Esophagus squamous epithelium (tissue), 4 donors: ENCODE data around the gene TPD52L2.

ENCODE experiments used
- POLR2A ChIP-seq, 4 donors: fragments of 450-650 bp; IDR thresholded peaks; one replicate each; pipeline ENCODE4 v1.6.1; 2017; ENCODE audit warnings: antibody characterized with exemption in 4 of 4, mild to moderate bottlenecking in 4 of 4, moderate library complexity in 3 of 4
- TF ChIP-seq, protein P1 (sequence below), 6 experiments: fragments of 450-650 bp in 4 of 6; fragments of 200-600 bp in 2 of 6; sonication (generic) in 2 of 6; IDR thresholded peaks; one replicate each; pipeline ENCODE4 v1.5.1; 2016 to 2019; ENCODE audit warnings: antibody characterized with exemption in 6 of 6, mild to moderate bottlenecking in 4 of 6, moderate library complexity in 4 of 6

DNA sequence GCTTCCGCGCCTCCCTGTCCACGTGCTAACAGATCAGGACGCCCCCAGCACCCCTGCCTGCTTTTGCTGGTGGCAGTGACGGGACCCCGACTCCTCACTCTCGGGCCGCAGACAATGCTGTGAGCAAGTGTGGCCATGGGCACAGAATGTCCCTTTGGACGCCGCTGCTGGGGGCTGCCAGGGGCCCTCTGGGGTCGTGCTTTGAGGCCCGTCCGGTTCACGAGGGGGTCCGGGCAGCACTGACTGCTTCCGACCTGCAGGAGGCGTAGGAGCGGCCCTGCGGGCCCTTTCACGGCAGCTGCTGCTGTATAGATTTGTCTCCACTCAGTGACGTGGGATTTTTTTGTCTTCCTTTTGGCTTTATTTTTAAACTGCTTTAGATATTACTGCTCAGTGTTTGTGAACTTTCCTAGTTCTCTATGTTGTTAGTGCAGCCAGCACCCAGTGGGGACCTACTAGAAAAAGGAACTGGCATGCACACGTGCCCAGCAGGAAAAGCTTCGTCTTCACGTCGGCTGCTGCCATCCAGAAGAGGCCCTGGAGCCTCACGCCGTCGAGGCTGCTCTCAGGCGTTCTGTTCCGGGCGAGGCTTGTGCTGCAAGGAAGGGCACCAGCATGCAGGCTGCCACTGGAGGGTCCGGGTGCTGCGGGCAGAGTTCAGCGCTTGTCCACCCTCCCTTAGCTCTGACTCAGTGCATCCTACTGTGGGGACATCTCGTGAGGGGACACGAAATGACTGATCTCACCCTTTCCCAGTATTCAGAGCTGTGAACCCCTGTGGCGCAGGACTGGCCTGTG is 69.4 kb downstream of the TPD52L2 start:
- TF ChIP-seq, protein P1, sequence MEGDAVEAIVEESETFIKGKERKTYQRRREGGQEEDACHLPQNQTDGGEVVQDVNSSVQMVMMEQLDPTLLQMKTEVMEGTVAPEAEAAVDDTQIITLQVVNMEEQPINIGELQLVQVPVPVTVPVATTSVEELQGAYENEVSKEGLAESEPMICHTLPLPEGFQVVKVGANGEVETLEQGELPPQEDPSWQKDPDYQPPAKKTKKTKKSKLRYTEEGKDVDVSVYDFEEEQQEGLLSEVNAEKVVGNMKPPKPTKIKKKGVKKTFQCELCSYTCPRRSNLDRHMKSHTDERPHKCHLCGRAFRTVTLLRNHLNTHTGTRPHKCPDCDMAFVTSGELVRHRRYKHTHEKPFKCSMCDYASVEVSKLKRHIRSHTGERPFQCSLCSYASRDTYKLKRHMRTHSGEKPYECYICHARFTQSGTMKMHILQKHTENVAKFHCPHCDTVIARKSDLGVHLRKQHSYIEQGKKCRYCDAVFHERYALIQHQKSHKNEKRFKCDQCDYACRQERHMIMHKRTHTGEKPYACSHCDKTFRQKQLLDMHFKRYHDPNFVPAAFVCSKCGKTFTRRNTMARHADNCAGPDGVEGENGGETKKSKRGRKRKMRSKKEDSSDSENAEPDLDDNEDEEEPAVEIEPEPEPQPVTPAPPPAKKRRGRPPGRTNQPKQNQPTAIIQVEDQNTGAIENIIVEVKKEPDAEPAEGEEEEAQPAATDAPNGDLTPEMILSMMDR (IDR thresholded peaks at IDR 0.05), result peak in 2 of 6 experiments; percentile 13 to 30
- TF ChIP-seq POLR2A (IDR thresholded peaks at IDR 0.05), result no peak
